ENCODE results near the gene CLN6. TPM values are rescaled to one million over a fixed set of nuclear protein-coding genes. Genes with fewer than 3 reads are reported as not detected.

CLN6 gene
- total and polyA plus RNA-seq, 2 of the 4 experiments (the other 2 are of a cell fraction) = 6.5 to 31.9 TPM

DNA sequence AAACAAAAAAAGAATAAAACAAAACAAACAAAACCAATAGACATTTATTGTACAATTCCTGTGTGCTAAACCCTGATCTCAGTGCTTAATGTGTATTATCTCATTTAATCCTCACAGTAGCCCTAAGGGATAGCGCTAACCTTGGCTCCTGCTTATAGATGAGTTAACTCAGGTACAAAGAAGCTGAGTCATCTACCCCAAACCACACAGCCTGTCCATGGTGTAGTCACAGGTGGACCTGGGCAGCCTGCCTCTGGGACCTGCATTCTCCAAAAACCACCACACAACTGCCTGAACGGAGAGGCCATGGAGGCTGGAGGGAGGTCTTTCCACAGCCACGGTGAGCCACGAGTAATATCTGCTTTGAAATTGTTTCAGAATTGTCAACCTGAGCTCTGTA, 5.5 kb upstream of the CLN6 start:
- no peak overlapping the region for H3K4me3 ChIP-seq (ENCODE audit: insufficient read depth, low read depth, low read length)
- ChIA-PET CTCF (interaction anchor here (2.0 kb wide), 1 partner anchor 18 kb away, joined by 6 read pairs; no protein-coding TSS in a partner anchor), POLR2A (ENCODE audit: unreplicated experiment) (no interaction called here)
- H2BK5ac ChIP-seq (ENCODE audit: low read depth, low read length, poor library complexity, severe bottlenecking) = no peak overlapping the region
- peaks cover 4% of the 10 kb centered on the region for H3K9me1 ChIP-seq (ENCODE audit: insufficient read depth, low read length)
- in situ Hi-C loops (cut with MboI; ENCODE audit: low sequenced_read_pairs) = no loop called here
- H3K79me1 ChIP-seq (ENCODE audit: low read depth in 1 of 2, low read length in 2 of 2) = no peaks in the 10 kb centered on the region
- H3K23ac ChIP-seq (ENCODE audit: low read depth, low read length) = no peak overlapping the region
- no peaks in the 10 kb centered on the region for H4K20me1 ChIP-seq (ENCODE audit: insufficient read depth, low read length)
- no peak overlapping the region for H2BK15ac ChIP-seq (ENCODE audit: low read depth, low read length)
- no peak overlapping the region for H3K14ac ChIP-seq (replicated peaks; ENCODE audit: low read depth, low read length)
- H3K18ac ChIP-seq (ENCODE audit: low read depth, low read length) = no peak overlapping the region
- no peak overlapping the region for H4K91ac ChIP-seq (ENCODE audit: insufficient read depth, low read depth, low read length)
- DNase-seq (no peak), ATAC-seq (ENCODE audit: low read depth) (no peak)
- no peak overlapping the region for H3K56ac ChIP-seq (ENCODE audit: extremely low read depth, insufficient read depth, low read length)
- H3K9me3 ChIP-seq (ENCODE audit: control insufficient read depth, insufficient read depth, low read length) = no peaks in the 10 kb centered on the region
- H2AK9ac ChIP-seq (replicated peaks; ENCODE audit: low read depth, low read length, poor library complexity) = no peak overlapping the region
- H3K9ac ChIP-seq (ENCODE audit: low read depth, low read length) = no peak overlapping the region
- no peak overlapping the region for H4K5ac ChIP-seq (ENCODE audit: low read depth, low read length)
- no peak overlapping the region for H3K27ac ChIP-seq (ENCODE audit: insufficient read depth, low read length)
- WGBS, 2 experiments (ENCODE audit: extremely low coverage in 2 of 2, insufficient read length in 1 of 2) = 93% methylated on average over 2 of the region's 4 CpGs; no CpG with 5 or more reads in 1 of the 2 experiments
- H4K8ac ChIP-seq (ENCODE audit: low read depth in 2 of 2, low read length in 2 of 2) = no peak overlapping the region
- no peak overlapping the region for H3K4me2 ChIP-seq (ENCODE audit: low read depth, low read length)
- H2AFZ ChIP-seq (replicated peaks; ENCODE audit: low read length, poor library complexity) = no peak overlapping the region
- no peak overlapping the region for H2BK20ac ChIP-seq (ENCODE audit: low read depth, low read length)
- intact Hi-C loops (cut with micrococcal nuclease) = no loop called here
- no peaks in the 10 kb centered on the region for H3K4me1 ChIP-seq (ENCODE audit: control insufficient read depth, insufficient read depth, low read length)
- H2BK120ac ChIP-seq (ENCODE audit: low read depth, low read length) = no peak overlapping the region
- dilution Hi-C loops (cut with HindIII; ENCODE audit: low sequenced_read_pairs, unreplicated experiment) = no loop called here
- H3K27me3 ChIP-seq (ENCODE audit: control insufficient read depth, insufficient read depth, low read length) = no peaks in the 10 kb centered on the region
- BruUV-seq (replicated peaks) = no TSS peak
- H2AK5ac ChIP-seq (ENCODE audit: low read depth, low read length) = no peak overlapping the region
- H3K36me3 ChIP-seq (ENCODE audit: control insufficient read depth, insufficient read depth, low read length) = no peaks in the 10 kb centered on the region
- H3K4ac ChIP-seq (ENCODE audit: low read depth, low read length) = no peak overlapping the region
- TF ChIP-seq NFE2L2 (IDR thresholded peaks at IDR 0.05; ENCODE audit: low read depth, low read length) = no peak
- TF ChIP-seq USF2 (IDR thresholded peaks at IDR 0.05; ENCODE audit: low read depth, low read length) = no peak
- no peak for TF ChIP-seq CTCF (conservative IDR thresholded peaks at IDR 0.05; ENCODE audit: low read depth, low read length)
- no peak for TF ChIP-seq RAD21 (IDR thresholded peaks at IDR 0.05; ENCODE audit: low read length)
- TF ChIP-seq CEBPB (IDR thresholded peaks at IDR 0.05; ENCODE audit: low read depth, low read length) = no peak
- TF ChIP-seq CHD1 (IDR thresholded peaks at IDR 0.05; ENCODE audit: low read depth, low read length) = no peak
- TF ChIP-seq FOS (IDR thresholded peaks at IDR 0.05; ENCODE audit: low read depth, low read length) = no peak
- TF ChIP-seq MAZ (IDR thresholded peaks at IDR 0.05; ENCODE audit: borderline replicate concordance, low read depth, low read length) = no peak
- no peak for TF ChIP-seq MAFK (IDR thresholded peaks at IDR 0.05; ENCODE audit: low read depth, low read length)
- no peak for TF ChIP-seq BHLHE40 (IDR thresholded peaks at IDR 0.05; ENCODE audit: low read depth, low read length)
- no peak for TF ChIP-seq RFX5 (IDR thresholded peaks at IDR 0.05; ENCODE audit: low read depth, low read length)
- no peak for TF ChIP-seq POLR2A (IDR thresholded peaks at IDR 0.05; ENCODE audit: low read depth, low read length)
- TF ChIP-seq SMC3 (IDR thresholded peaks at IDR 0.05; ENCODE audit: low read depth, low read length) = no peak
- TF ChIP-seq, protein P1, sequence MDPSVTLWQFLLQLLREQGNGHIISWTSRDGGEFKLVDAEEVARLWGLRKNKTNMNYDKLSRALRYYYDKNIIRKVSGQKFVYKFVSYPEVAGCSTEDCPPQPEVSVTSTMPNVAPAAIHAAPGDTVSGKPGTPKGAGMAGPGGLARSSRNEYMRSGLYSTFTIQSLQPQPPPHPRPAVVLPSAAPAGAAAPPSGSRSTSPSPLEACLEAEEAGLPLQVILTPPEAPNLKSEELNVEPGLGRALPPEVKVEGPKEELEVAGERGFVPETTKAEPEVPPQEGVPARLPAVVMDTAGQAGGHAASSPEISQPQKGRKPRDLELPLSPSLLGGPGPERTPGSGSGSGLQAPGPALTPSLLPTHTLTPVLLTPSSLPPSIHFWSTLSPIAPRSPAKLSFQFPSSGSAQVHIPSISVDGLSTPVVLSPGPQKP (IDR thresholded peaks at IDR 0.05; ENCODE audit: borderline replicate concordance, low read depth, low read length) = no peak
- TF ChIP-seq MXI1 (IDR thresholded peaks at IDR 0.05; ENCODE audit: borderline replicate concordance, low read depth, low read length) = no peak
- TF ChIP-seq RCOR1 (IDR thresholded peaks at IDR 0.05; ENCODE audit: insufficient replicate concordance, low read length) = no peak
